Glutamatergic neuron (in vitro differentiated cells): ENCODE results near the gene EIF2AK3. TPM values are rescaled to one million over a fixed set of nuclear protein-coding genes. Genes with fewer than 3 reads are reported as not detected.
A peak's percentile ranks its signal among the peaks of the same experiment; 100 is the strongest.

Experiments used
- DNase-seq: peaks from one replicate; pipeline ENCODE4 v3.0.0; 2022
- H3K27ac Mint-ChIP-seq: one replicate; pipeline ENCODE4 v1.8.0; 2020; ENCODE audit warnings: mild to moderate bottlenecking, mixed read lengths, inconsistent platforms; ENCODE audit not compliant: unreplicated experiment
- H3K27me3 Mint-ChIP-seq: one replicate; pipeline ENCODE4 v1.8.0; 2020; ENCODE audit warnings: mild to moderate bottlenecking, moderate library complexity, mixed read lengths, inconsistent platforms; ENCODE audit not compliant: unreplicated experiment
- H3K36me3 Mint-ChIP-seq: one replicate; pipeline ENCODE4 v1.8.0; 2020; ENCODE audit warnings: mild to moderate bottlenecking, mixed read lengths, inconsistent platforms; ENCODE audit not compliant: unreplicated experiment
- H3K4me1 Mint-ChIP-seq: one replicate; pipeline ENCODE4 v1.8.0; 2020; ENCODE audit warnings: mild to moderate bottlenecking, low read depth, mixed read lengths, inconsistent platforms; ENCODE audit not compliant: unreplicated experiment
- H3K4me3 Mint-ChIP-seq: one replicate; pipeline ENCODE4 v1.8.0; 2020; ENCODE audit warnings: mild to moderate bottlenecking, mixed read lengths, inconsistent platforms; ENCODE audit not compliant: unreplicated experiment
- H3K9me3 Mint-ChIP-seq: one replicate; pipeline ENCODE4 v1.8.0; 2020; ENCODE audit warnings: mild to moderate bottlenecking, moderate library complexity, mixed read lengths, inconsistent platforms; ENCODE audit not compliant: unreplicated experiment
- total RNA-seq: library from RNA; stranded (reverse); fragmentation: NEBNext Ultra II Directional; extraction: Animal tissue kit (Norgen Biotek cat#: 25700); gene quantifications from one replicate; pipeline ENCODE4 v1.2.1, GENCODE V29; 2021; ENCODE audit not compliant: unreplicated experiment
- TF ChIP-seq, protein P1 (sequence below): fragments of 200-600 bp; sonication (generic); IDR thresholded peaks from one replicate; pipeline ENCODE4 v1.5.0; 2021; ENCODE audit not compliant: partially characterized antibody, unreplicated experiment

EIF2AK3 gene
- total RNA-seq, 1 donor from 2014 or later, result 129 TPM

DNA sequence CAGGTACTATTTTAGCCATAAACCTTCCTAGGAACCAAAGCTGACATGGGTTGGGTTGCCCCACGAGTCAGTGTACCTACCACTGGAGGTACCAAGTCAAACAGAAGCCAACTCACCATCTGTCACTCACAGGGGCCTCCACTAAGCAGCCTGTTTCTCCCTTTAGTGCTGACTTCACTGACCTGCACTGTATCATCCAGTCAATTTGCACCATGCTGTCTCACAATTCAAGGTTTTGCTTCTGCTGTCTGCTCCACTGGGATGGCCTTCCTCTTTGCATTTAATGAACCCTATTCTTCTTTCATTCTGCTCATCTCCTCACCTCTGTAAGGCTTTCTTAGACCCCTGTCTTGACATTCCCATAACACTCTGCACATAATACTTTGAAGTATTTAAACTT is 47.2 kb downstream of the EIF2AK3 start:
- Mint-ChIP-seq H3K4me3 (peak overlapping the region; percentile 1), H3K4me1 (peaks cover 24% of the 10 kb centered on the region), H3K27ac (peak overlapping the region; percentile 62), H3K27me3 (no peaks in the 10 kb centered on the region), H3K9me3 (no peaks in the 10 kb centered on the region), H3K36me3 (peaks cover 4% of the 10 kb centered on the region)
- no peak for DNase-seq
- TF ChIP-seq, protein P1, sequence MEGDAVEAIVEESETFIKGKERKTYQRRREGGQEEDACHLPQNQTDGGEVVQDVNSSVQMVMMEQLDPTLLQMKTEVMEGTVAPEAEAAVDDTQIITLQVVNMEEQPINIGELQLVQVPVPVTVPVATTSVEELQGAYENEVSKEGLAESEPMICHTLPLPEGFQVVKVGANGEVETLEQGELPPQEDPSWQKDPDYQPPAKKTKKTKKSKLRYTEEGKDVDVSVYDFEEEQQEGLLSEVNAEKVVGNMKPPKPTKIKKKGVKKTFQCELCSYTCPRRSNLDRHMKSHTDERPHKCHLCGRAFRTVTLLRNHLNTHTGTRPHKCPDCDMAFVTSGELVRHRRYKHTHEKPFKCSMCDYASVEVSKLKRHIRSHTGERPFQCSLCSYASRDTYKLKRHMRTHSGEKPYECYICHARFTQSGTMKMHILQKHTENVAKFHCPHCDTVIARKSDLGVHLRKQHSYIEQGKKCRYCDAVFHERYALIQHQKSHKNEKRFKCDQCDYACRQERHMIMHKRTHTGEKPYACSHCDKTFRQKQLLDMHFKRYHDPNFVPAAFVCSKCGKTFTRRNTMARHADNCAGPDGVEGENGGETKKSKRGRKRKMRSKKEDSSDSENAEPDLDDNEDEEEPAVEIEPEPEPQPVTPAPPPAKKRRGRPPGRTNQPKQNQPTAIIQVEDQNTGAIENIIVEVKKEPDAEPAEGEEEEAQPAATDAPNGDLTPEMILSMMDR, result no peak

DNA sequence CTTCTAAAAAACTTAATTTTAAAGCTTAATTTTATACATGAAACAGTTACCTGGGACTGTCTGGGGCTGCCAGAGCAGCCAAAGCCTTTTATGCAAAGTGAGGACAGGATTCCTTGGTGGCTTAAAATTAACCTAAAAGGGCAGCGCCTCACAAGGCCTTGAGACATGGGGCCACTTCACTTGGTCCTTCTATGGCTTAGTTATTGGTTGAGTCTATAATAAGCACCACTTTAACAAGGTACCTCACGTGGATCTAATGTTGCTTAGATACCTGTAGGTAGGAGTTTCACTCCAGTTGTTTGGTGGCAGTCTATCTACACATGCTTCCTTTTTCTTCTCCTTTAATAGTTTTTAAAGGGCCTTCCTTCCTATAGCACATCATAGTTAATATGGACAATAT is 51.6 kb downstream of the EIF2AK3 start:
- Mint-ChIP-seq H3K36me3 (no peaks in the 10 kb centered on the region), H3K27ac (no peak overlapping the region), H3K9me3 (no peaks in the 10 kb centered on the region), H3K27me3 (no peaks in the 10 kb centered on the region), H3K4me1 (peaks cover 9% of the 10 kb centered on the region), H3K4me3 (no peak overlapping the region)
- TF ChIP-seq, protein P1, result no peak
- DNase-seq, result no peak

DNA sequence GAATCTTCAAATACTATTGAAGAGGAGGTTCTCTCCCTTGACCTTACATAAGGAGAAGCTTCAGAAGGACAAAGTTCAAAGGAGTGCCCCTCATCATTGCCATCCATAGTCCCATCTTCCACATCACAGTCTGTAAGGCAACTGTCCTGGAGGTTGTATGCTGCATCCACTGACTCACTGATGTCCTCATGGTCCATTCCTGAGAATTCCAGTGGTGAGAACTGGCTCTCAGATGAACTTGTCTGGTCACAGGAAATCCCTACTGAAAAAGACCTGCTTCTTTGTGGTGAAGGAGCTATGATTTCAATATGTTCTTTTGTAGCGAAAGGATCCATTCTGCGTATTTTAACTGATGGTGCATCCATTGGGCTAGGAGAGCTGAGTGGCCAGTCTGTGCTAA is 52.2 kb downstream of the EIF2AK3 start:
- no peak for DNase-seq
- no peaks in the 10 kb centered on the region for H3K36me3 Mint-ChIP-seq
- no peak overlapping the region for H3K4me3 Mint-ChIP-seq
- no peaks in the 10 kb centered on the region for H3K9me3 Mint-ChIP-seq
- no peaks in the 10 kb centered on the region for H3K27me3 Mint-ChIP-seq
- TF ChIP-seq, protein P1, result no peak
- peaks cover 3% of the 10 kb centered on the region for H3K4me1 Mint-ChIP-seq
- no peak overlapping the region for H3K27ac Mint-ChIP-seq

DNA sequence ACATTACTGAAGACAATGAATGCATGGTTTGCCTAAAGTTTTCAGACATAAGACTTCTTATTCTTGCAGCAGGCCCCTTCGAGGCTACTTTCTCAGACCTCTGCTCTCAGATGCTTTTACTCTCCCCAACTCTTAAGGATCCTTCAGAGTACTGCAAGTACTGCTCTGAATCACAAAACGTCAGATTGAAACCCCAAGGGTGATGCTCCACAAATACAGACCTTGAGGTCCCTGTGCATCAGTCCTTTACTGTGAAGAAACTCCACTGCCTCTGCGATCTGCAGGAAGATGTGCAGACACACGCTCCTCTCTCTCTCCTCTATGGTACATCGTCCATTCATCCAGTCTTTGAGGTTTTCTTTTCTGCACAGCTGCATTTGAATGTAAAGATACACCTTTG is 52.8 kb downstream of the EIF2AK3 start:
- TF ChIP-seq, protein P1, result no peak
- Mint-ChIP-seq H3K4me3 (no peak overlapping the region), H3K27ac (peak overlapping the region; percentile 28), H3K36me3 (no peaks in the 10 kb centered on the region), H3K27me3 (no peaks in the 10 kb centered on the region), H3K4me1 (no peaks in the 10 kb centered on the region), H3K9me3 (no peaks in the 10 kb centered on the region)
- DNase-seq, result no peak

DNA sequence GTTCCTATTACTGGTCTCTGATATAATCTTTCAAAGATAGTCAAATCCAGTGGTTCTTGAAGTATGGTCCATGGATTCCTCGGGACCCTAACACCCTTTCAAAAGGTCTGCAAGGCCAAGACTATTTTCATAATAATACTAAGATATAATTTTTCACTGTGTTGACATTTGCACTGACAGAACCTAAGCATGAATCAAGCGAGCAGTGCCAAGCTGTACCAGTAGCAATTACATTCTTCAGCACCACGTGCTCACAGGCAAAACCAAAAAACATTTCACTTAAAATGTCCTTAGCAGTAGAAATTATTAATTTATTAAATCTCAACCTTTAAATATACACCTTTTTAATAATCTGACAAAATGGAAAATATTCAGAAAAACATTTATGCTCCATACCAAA is 59.1 kb downstream of the EIF2AK3 start:
- H3K4me1 Mint-ChIP-seq, result peaks cover 6% of the 10 kb centered on the region
- no peak for DNase-seq
- no peak overlapping the region for H3K4me3 Mint-ChIP-seq
- TF ChIP-seq, protein P1, result no peak
- no peak overlapping the region for H3K27ac Mint-ChIP-seq
- H3K27me3 Mint-ChIP-seq, result peaks cover 3% of the 10 kb centered on the region
- no peaks in the 10 kb centered on the region for H3K36me3 Mint-ChIP-seq
- H3K9me3 Mint-ChIP-seq, result peaks cover 3% of the 10 kb centered on the region
